HG02759 (cell line): ENCODE data around the gene HRH1.
"Not testable (repeated sequence)": the region's sequence is repeated elsewhere in the genome, so short reads cannot be mapped to it uniquely, and the experiment has no call there.

ENCODE experiments used
- ATAC-seq: cut with Tn5 transposase; IDR thresholded peaks from one replicate; pipeline ENCODE4 v1.9.1; 2021; ENCODE audit warnings: mild to moderate bottlenecking, moderate library complexity; ENCODE audit not compliant: unreplicated experiment

HRH1 gene

GRCh38 chr3:11201251-11202019 lies 47.1 kb downstream of the HRH1 start:
- ATAC-seq = no peak

- ATAC-seq = no peak
Measured at GRCh38 chr3:11203961-11204360, 49.7 kb downstream of the HRH1 start.

DNA sequence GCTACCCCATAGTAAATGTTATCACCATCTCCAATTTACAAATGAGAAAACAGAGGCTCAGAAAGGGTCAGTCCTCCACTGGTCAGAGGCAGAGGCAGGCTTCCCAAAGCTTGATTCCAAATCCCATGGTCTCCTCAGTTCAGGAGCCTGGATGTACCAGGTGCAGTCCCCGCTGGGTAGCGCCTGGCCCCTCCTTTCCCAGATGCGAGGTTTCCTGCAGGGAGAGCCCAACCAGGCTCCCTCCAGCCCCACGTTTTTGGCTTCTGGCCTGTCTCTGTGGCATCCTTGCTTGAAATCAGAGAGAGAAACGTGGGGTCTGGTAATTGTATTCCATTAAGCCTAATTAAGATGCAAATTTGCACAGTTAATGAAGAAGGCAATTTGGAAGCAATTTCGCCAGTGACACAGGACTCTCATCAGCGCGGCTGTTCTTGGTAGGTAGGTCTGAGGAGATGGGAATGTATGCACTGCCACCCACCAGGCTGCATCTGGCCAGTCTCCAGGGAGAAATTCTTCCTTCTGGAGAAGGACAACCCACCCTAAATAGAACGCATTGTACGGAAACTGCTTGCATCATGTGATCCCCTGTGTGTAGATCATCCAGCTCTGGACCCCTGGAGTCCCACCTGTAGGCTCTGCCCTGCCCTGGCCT lies 50.5 kb downstream of the HRH1 start:
- ATAC-seq = no peak

DNA sequence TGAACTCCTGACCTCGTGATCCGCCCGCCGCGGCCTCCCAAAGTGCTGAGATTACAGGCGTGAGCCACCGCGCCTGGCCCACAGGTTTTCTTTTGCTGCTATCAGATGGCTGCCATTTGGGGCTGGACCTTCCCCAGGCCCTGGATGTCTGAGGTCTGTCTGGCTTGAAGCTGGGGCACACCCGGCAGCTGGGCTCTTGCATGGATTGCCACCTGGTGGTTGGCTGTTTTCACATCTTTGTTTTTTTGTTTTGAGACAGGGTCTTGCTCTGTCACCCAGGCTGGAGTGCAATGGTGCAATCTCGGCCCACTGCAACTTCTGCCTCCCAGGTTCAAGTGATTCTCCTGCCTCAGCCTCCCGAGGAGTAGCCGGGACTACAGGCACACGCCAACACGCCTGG lies 51.6 kb downstream of the HRH1 start:
- ATAC-seq = not testable (repeated sequence)

DNA sequence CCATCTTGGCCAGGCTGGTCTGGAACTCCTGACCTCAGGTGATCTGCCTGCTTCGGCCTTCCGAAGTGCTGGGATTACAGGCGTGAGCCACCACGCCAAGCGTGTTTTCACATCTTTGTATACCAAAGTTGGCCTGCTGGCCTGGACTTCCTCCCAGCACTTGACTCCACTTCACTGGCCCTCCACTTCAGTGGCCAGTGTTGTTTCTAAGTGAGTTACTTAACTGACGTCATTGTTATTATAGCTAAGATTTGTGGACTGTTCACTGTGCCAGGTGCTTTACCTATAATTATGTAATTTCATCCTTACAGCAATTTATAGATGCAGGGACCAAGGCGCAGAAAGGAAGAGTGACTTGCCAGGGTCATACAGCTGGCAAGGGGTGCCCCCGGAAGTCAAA lies 52.0 kb downstream of the HRH1 start:
- ATAC-seq = no peak

DNA sequence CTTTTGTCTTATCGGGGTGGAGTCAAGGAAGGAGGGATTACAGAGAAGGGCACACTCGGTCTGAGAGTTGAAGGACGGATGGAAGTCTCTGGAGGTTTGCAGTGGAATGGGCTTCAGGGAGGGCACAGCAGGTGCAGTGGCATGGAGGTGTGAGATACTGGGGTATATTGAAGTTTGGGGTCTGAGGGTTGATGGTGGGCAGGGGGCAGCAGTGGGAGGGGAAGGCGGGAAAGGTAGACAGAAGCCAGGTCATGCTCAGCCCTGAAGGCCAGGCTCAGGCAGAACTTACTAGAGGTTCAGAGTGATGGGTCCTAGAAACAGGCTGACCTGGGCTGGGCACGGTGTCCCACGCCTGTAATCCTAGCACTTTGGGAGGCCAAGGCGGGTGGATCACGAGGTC lies 52.7 kb downstream of the HRH1 start:
- no peak for ATAC-seq

DNA sequence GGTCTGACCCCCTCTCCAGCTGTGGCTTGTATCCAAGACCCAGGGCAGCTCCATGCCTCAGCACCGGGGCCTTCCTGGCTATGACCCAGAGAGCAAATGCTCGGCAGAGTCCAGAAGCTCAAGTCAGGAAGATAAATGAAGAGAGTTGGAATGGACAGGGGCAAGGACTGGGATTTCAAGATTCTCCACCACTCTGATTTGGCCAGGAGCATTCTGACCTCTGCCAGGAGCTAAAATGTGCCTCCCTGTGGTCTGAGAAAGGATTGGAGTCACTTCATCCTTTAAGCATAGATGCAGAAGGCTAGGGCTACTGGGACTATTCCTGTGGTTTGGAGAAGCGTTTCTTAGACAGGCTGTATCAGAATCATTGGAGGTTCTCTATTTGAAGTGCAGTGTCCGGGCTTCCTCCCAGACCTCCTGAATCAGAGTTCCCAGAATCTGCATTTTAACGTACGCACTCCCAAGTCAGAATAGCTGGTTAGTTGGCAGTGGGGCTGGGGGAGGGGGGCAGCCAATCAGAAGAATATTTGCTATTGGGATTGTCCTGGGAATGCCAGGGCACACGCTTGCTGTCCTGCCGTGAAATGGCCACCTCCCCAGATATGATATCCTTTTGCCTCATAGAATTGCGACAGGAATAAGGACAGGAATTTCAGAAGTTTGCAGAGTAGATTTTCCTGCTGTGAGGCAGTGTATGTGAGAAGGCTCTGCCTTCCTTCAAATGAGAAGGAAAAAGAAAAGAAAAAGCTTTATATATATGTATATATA lies 57.4 kb downstream of the HRH1 start:
- ATAC-seq = no peak

DNA sequence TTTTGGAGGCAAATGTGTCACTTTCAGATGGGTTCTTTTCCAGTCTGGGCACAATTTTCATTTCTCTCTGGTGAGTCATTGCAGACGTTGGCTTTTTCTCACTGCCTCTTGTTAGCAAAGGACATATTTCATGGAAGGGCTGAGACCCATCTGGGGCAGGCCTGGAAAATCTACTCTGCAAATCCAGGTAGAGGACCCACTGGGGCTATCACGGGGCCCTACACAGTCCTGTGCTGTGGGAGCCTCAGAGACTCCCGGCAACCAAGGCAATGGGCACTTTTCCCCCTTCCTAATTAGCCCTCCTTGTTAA lies 58.0 kb downstream of the HRH1 start:
- no peak for ATAC-seq

DNA sequence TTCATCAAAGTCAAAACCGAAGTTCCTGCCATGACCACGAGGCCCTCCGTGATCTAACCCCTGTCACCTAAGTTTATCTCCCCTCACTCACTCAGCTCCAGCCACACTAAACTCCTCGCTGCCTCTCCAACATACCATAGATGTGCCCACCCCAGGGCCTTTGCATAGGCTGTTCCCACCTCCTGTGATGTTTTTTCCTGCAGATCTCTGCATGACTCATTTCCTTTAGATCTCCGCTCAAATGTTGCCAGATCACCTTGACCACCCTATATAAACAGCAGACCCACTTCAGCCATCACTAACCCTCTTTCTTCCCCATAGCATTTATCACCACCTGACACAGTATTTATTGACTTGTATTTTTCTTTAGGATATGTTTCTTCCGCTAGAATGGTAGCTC lies 58.5 kb downstream of the HRH1 start:
- no peak for ATAC-seq

- ATAC-seq = no peak
Measured at GRCh38 chr3:11213810-11214450, 59.6 kb downstream of the HRH1 start.

DNA sequence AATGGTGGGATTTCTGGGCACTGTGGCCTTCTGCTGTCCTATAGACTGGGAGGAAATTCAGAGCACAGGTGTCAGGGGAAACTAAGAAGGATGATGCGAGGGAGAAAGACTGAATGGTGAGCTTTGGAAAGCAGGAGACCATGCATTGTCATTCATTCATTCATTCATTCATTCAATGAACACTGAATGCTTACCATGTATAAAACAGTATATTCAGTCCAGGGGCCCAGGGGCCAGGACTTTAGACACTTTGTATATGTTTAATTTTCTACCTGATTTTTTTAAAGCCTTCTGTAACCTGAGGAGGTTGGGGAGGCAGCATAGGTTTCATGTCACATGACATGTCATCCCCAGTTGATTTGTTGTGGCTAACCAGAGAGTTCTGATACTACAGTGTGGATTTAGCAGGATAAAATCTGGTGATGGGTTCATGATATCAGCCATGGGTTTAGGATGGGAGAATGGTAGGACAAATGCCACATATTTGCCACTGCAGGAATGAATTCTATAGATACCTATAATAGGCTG lies 60.2 kb downstream of the HRH1 start:
- no peak for ATAC-seq

DNA sequence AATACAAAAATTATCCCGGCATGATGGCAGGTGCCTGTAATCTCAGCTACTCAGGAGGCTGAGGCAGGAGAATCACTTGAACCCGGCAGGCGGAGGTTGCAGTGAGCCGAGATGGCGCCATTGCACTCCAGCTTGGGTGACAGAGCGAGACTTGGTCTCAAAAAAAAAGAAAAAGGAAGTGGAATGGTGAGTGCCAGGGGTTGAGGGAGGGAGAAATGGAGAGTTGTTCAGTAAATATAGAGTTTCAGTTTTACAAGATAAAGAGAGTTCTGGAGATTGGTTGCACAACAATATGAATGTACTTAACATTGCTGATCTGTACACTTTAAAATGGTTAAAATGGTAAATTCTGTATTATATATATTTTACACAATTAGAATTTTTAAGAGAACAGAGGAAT lies 63.1 kb downstream of the HRH1 start:
- ATAC-seq = not testable (repeated sequence)

GRCh38 chr3:11220230-11220629 lies 65.9 kb downstream of the HRH1 start:
- ATAC-seq = no peak

- ATAC-seq = no peak
Measured at GRCh38 chr3:11221818-11222415, 67.6 kb downstream of the HRH1 start.

GRCh38 chr3:11224010-11224409 lies 69.7 kb downstream of the HRH1 start:
- ATAC-seq = no peak

DNA sequence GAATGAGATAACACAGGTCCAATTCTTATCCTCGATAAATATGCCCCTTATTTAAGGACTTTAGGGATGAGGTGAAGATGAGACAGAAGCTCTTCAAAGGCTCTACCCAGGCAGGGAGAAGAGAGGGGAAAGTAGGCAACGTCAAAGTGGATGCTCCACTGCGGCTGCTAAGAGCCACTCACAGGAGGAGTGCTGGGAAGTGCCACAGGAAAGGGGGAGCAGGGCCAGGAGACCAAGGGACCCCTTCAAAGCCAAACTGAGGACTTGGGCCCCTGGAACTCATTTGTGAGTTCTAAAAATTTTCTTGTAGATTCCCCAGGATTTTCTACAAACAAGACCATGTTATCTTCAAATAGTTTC lies 70.6 kb downstream of the HRH1 start:
- ATAC-seq = no peak

DNA sequence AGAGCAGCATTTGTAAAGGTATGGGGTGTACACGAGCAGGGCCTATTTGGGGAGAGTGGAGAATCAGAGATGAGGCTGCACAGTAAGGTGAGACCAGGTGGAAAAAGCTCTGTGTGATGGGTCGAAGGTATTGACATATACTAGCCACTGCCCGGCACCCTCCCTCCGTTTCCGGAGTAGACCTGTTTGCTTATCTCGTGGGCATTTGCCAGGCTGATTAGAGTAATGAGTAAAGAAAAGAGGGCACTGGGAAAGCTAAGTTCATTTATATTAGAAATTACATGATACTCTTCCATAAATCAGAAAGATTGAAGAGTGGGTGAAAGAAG lies 71.7 kb downstream of the HRH1 start:
- no peak for ATAC-seq

DNA sequence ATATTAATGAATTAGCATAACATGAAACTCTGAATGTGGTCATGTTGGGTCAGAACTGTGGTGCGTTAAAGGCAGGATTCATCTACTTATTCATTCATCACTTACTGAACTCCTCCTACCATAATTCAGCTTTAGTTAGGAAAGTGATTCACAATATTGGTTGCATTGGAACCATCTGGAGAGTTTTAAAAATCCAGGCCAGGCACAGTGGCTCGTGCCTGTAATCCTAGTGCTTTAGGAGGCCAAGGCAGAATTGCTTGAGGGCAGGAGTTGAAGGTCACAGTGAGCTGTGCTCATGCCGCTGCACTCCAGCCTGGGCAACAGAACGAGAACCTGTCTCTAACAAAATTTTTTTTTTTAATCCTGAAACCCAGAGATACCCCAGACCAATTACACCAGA lies 73.7 kb downstream of the HRH1 start:
- no peak for ATAC-seq

DNA sequence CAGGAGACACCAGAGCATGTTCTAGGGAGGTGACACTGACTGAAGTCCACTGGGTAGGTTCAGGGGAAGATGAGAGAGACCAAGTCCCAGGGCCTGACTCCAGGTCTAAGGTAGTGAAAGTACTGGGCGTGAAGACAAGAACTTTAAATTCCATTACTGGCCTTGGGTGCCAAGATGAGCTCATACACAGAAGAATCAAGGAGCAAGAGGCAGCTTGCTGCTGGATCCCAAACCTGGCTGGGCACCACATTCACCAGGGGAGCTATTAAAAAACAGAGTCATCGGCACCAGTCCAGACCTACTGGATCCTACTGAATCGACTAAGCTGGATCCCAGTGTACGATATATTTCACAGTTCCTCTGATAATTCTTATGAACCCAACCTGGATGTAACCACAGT lies 75.8 kb downstream of the HRH1 start:
- ATAC-seq = no peak

- no peak for ATAC-seq
Measured at GRCh38 chr3:11230832-11231231, 76.5 kb downstream of the HRH1 start.

- no peak for ATAC-seq
Measured at GRCh38 chr3:11235385-11235784, 81.1 kb downstream of the HRH1 start.
